Skin epidermis (tissue), 12 donors: Measurements from ENCODE around the gene ZNF350.
"Not testable (repeated sequence)": the region's sequence is repeated elsewhere in the genome, so short reads cannot be mapped to it uniquely, and the experiment has no call there.

Experiments
- H3K27ac ChIP-seq, 21 experiments: fragments of 200-600 bp; sonication (generic) in 11 of 21; one replicate each; pipeline ENCODE4 v1.5.0; 2020; ENCODE audit warnings: mild to moderate bottlenecking in 3 of 21, inconsistent platforms in 2 of 21, moderate library complexity in 2 of 21
- H3K4me3 ChIP-seq, 7 experiments: fragments of 200-600 bp; sonication (generic) in 2 of 7; one replicate each; pipeline ENCODE4 v1.5.0; 2020; ENCODE audit warnings: inconsistent platforms in 2 of 7, mild to moderate bottlenecking in 2 of 7, moderate library complexity in 1 of 7

ZNF350 gene

GRCh38 chr19:51986309-51987291 is at the start of gene ZNF350:
ZNF350 (minus strand) TSS chr19:51986840; CDS start chr19:51974360, 12,480 bp downstream.
- H3K27ac ChIP-seq = peak within 1 kb of the TSS in 20 of 21 experiments; percentile 51 to 86 (median 78)
- peak within 1 kb of the TSS; percentile 57 to 86 (median 69) for H3K4me3 ChIP-seq

- no peak overlapping the region for H3K4me3 ChIP-seq
- no peak overlapping the region for H3K27ac ChIP-seq
Measured at GRCh38 chr19:52034051-52034728, 47.5 kb upstream of the ZNF350 start.

DNA sequence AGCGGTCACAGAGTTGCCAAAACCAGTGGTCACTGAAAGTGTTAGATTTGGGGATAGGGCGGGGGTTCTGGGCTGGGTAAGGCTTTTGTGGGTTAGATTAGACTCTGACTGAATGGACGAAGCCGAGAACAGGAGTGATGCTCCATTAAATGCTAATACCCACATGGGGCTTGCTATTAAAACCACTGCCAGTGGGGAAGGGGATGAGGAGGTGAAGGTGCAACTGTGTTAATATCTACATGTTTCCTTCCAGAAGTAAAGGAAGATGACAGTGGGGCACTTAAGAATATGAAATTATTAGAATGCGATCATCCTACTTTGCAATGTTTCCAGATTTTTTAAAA is 42.1 kb upstream of the ZNF350 start:
- peak overlapping the region; percentile 74 to 97 (median 90) for H3K27ac ChIP-seq
- H3K4me3 ChIP-seq = peak overlapping the region; percentile 55 to 80 (median 67)

DNA sequence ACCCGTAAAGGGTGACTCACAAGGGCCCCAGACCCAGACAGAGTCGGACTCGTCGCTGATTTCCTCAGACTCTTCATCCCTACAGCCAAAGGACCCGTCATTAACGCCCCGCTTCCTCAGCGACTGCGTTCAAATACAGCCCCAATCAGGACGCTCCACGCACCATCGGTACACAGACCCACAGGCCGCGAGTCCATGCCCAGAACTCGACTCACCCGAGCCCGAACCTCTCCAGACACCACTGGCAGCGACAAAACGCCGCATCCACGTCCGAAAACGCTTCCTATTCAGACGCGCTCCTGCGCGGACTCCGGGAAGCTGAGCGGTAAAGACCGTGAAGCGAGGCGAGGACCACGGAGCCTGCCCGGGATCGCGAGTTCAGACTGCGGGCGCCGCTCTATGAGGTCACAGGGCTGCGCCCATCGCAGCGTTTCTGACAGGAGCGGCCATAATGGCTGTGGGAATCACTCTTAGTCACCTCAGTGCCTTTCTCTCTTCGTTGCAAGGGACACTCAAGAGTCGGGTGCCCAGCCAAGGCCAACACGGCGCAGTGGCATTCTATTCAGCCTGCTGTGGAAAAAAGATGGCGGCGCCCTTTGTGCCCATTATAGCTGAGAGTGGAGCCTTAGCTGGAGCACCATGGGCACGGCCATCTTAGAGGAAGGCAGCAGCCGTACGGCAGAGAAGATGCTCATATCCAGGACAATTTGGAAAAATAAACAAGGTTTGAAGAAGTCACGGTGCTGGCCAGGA is 41.6 kb upstream of the ZNF350 start, which contains the start of gene ZNF614:
ZNF614 (minus strand) TSS at position 353 of the 753 bp plus-strand sequence. CDS start 2,634 bp downstream, outside the sequence.
- peak within 1 kb of the TSS; percentile 55 to 80 (median 67) for H3K4me3 ChIP-seq
- peak within 1 kb of the TSS; percentile 74 to 97 (median 90) for H3K27ac ChIP-seq

DNA sequence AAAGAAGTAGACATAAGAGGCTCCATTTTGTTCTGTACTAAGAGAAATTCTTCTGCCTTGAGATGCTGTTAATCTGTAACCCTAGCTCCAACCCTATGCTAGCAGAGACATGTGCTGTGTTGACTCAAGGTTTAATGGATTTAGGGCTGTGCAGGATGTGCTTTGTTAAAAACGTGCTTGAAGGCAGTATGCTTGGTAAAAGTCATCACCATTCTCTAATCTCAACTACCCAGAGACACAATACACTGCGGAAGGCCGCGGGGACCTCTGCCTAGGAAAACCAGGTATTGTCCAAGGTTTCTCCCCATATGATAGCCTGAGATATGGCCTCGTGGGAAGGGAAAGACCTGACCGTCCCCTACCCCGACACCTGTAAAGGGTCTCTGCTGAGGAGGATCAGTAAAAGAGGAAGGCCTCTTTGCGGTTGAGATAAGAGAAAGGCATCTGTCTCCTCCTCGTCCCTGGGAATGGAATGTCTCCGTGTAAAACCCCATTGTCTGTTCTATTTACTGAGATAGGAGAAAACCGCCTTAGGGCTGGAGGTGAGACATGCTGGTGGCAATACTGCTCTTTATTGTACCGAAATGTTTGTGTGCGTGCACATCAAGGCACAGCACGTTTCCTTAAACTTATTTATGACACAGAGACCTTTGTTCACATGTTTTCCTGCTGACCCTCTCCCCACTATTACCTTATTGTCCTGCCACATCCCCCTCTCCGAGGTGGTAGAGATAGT is 39.8 kb upstream of the ZNF350 start:
- H3K4me3 ChIP-seq, H3K27ac ChIP-seq: not testable (repeated sequence)

DNA sequence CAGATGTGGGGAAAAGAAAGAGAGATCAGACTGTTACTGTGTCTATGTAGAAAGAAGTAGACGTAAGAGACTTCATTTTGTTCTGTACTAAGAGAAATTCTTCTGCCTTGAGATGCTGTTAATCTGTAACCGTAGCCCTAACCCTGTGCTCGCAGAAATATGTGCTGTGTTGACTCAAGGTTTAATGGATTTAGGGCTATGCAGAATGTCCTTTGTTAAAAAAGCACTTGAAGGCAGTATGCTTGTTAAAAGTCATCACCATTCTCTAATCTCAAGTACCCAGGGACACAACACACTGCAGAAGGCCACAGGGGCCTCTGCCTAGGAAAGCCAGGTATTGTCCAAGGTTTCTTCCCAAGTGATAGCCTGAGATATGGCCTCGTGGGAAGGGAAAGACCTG is 37.8 kb upstream of the ZNF350 start:
- H3K27ac ChIP-seq, H3K4me3 ChIP-seq: not testable (repeated sequence)

GRCh38 chr19:52022193-52022592 is 35.6 kb upstream of the ZNF350 start:
- no peak overlapping the region for H3K27ac ChIP-seq
- H3K4me3 ChIP-seq = no peak overlapping the region

- Histone ChIP-seq H3K4me3 (no peak overlapping the region), H3K27ac (no peak overlapping the region)
Measured at GRCh38 chr19:52020506-52020905, 33.9 kb upstream of the ZNF350 start.

DNA sequence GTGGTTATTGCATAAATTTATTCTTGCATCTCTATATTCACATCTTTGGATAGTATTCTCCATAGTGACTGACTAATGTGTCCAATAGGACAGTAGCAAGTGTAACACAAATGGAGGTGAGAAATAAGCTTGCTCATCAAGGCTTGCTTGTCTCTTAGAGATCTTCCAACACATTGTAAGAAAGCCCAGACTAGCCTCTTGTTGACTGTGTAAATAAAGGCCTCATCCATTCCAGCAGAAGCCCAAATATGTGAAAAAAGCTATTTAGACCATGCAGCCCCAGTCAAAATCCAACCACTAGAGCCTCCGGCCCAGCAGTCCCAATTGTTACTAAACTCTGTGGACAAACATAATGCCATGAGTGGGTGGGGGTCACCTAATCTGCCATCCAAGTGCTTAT is 24.0 kb upstream of the ZNF350 start:
- Histone ChIP-seq H3K27ac (no peak overlapping the region), H3K4me3 (no peak overlapping the region)

- H3K27ac ChIP-seq = peak within 1 kb of the TSS; percentile 28 to 97 (median 89)
- H3K4me3 ChIP-seq = peak within 1 kb of the TSS; percentile 52 to 85 (median 76)
Measured at GRCh38 chr19:52007806-52008557, 21.3 kb upstream of the ZNF350 start, which contains the start of gene ZNF615. ZNF615 (minus strand) TSS chr19:52008211; CDS start chr19:52003711, 4,500 bp downstream.

- peak overlapping the region in 20 of 21 experiments; percentile 75 to 97 (median 90) for H3K27ac ChIP-seq
- peak overlapping the region; percentile 52 to 85 (median 76) for H3K4me3 ChIP-seq
Measured at GRCh38 chr19:52007451-52007805, 20.8 kb upstream of the ZNF350 start.

DNA sequence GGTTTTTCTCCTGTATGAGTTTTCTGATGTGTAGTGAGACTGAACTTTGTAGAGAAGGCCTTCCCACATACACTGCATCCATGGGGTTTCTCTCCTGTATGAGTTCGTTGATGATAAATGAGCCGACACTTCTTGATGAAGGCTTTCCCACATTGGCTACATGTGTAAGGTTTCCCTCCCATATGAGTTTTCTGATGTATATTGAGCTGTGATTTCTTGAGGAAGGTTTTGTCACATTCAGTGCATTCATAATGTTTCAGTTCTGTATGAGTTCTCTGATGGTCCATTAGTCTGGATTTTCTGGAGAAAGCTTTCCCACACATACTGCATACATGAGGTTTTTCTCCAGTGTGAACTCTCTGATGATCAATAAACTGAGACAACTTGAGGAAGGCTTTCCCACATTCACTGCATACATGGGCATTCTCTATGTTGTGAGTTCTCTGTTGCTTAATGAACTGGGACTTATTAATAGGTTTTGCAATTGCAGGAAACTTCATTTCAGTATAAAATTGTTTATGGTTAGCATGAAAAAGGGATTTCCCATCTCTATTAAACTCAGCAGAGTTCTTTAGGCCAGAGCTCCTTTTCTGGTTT is 7.5 kb upstream of the ZNF350 start:
- Histone ChIP-seq H3K27ac (no peak overlapping the region), H3K4me3 (no peak overlapping the region)

GRCh38 chr19:51993422-51993821 is 6.8 kb upstream of the ZNF350 start:
- Histone ChIP-seq H3K27ac (no peak overlapping the region), H3K4me3 (no peak overlapping the region)

GRCh38 chr19:51983361-51983760 is 3.3 kb downstream of the ZNF350 start:
- no peak overlapping the region for H3K4me3 ChIP-seq
- no peak overlapping the region for H3K27ac ChIP-seq

DNA sequence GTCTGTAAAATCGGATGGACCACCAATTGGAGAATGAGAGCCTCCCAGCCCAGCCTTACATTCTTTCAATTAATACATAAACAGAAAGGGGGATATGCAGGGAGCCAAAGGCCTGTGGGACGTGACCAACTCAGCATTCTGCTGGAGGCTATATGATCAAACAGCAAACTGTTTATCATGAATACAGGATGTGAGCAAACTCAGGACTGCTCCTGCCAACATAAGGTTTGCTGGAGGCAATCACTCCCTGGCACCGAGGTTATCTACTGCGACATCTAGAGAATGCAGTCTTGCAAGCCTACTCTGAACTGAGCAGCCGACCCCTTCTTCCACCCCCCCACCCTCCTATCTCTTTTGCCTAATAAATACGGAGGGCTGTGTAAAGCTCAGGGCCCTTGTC is 5.7 kb downstream of the ZNF350 start:
- H3K27ac ChIP-seq, H3K4me3 ChIP-seq: not testable (repeated sequence)

DNA sequence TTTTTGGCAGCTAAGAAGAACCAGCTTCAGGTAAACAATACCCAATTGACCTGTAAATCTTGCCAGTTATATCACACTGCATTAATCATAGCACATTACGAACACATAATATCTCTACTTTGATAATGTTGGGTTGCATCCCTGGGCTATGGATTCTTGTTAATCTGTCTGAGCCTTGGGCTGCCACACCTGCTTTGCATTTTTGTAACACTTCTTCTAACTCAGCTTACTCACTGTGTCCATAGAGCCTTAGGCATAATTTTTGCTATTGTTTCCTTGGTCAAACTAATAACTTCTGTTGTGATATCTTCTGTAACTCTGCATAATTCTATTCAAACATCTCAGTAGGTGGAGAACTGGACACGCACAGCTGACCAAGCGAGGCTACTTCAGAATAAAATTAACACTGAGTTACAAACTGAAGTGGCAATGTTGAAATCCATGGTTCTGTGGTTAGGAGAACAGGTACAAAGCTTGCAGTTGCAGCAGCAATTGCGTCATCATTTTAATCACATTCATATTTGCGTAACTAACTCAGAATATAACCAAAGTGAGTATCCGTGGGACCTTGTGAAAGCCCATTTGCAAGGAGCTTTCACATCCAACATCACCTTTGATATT is 6.4 kb downstream of the ZNF350 start:
- Histone ChIP-seq H3K4me3 (no peak overlapping the region), H3K27ac (no peak overlapping the region)

- H3K27ac ChIP-seq = no peak overlapping the region
- H3K4me3 ChIP-seq = no peak overlapping the region
Measured at GRCh38 chr19:51978882-51979281, 7.8 kb downstream of the ZNF350 start.

DNA sequence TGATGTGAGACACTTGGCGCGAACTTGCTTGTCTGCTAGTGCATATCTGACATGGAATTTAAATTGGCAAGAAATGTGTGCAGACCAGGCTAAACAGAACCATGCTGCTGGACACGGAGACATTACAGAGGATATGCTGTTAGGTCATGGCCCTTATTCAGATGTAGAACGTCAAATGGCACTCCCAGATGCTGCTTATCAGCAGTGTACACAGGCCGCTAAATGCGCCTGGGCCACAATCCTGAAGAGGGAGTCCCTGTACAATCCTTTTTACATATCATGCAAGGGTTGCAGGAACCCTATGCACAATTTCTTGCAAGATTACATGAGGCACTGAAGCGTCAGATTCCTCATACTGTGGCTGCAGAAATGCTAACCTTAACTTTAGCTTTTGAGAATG is 9.3 kb downstream of the ZNF350 start:
- Histone ChIP-seq H3K4me3 (no peak overlapping the region), H3K27ac (no peak overlapping the region)
